ENCODE measurements around the gene EVI5.
"Not testable (repeated sequence)": the region's sequence is repeated elsewhere in the genome, so short reads cannot be mapped to it uniquely, and the experiment has no call there.

EVI5 gene

GRCh38 chr1:92747735-92748134 is 37.2 kb downstream of the EVI5 start:
- DNase-seq (ENCODE audit: low spot score): no peak

GRCh38 chr1:92746255-92746654 is 38.7 kb downstream of the EVI5 start:
- DNase-seq (ENCODE audit: low spot score): not testable (repeated sequence)

GRCh38 chr1:92743221-92743620 is 41.7 kb downstream of the EVI5 start:
- DNase-seq (ENCODE audit: low spot score): no peak

GRCh38 chr1:92739669-92740524 is 45.0 kb downstream of the EVI5 start:
- DNase-seq (ENCODE audit: low spot score): no peak

GRCh38 chr1:92736395-92736794 is 48.5 kb downstream of the EVI5 start:
- DNase-seq (ENCODE audit: low spot score): no peak

GRCh38 chr1:92730476-92730875 is 54.4 kb downstream of the EVI5 start:
- DNase-seq (ENCODE audit: low spot score): no peak

- no peak for DNase-seq (ENCODE audit: low spot score)
Measured at GRCh38 chr1:92728697-92729096, 56.2 kb downstream of the EVI5 start.

GRCh38 chr1:92723713-92724112 is 61.2 kb downstream of the EVI5 start:
- DNase-seq (ENCODE audit: low spot score): not testable (repeated sequence)

GRCh38 chr1:92721886-92722285 is 63.0 kb downstream of the EVI5 start:
- DNase-seq (ENCODE audit: low spot score): no peak

GRCh38 chr1:92721157-92721556 is 63.8 kb downstream of the EVI5 start:
- DNase-seq (ENCODE audit: low spot score): not testable (repeated sequence)

GRCh38 chr1:92715476-92715951 is 69.4 kb downstream of the EVI5 start:
- DNase-seq (ENCODE audit: low spot score): not testable (repeated sequence)

GRCh38 chr1:92713939-92714338 is 71.0 kb downstream of the EVI5 start:
- DNase-seq (ENCODE audit: low spot score): no peak

GRCh38 chr1:92711473-92712165 is 73.3 kb downstream of the EVI5 start:
- DNase-seq (ENCODE audit: low spot score): no peak

- no peak for DNase-seq (ENCODE audit: low spot score)
Measured at GRCh38 chr1:92709738-92710137, 75.2 kb downstream of the EVI5 start.

- DNase-seq (ENCODE audit: low spot score): no peak
Measured at GRCh38 chr1:92708368-92708950, 76.4 kb downstream of the EVI5 start.

- DNase-seq (ENCODE audit: low spot score): no peak
Measured at GRCh38 chr1:92707709-92708108, 77.2 kb downstream of the EVI5 start.

GRCh38 chr1:92707292-92707691 is 77.6 kb downstream of the EVI5 start:
- no peak for DNase-seq (ENCODE audit: low spot score)

GRCh38 chr1:92705446-92705845 is 79.5 kb downstream of the EVI5 start:
- no peak for DNase-seq (ENCODE audit: low spot score)

- no peak for DNase-seq (ENCODE audit: low spot score)
Measured at GRCh38 chr1:92701147-92701546, 83.8 kb downstream of the EVI5 start.

- DNase-seq (ENCODE audit: low spot score): no peak
Measured at GRCh38 chr1:92698932-92699331, 86.0 kb downstream of the EVI5 start.

- no peak for DNase-seq (ENCODE audit: low spot score)
Measured at GRCh38 chr1:92695104-92695503, 89.8 kb downstream of the EVI5 start.

GRCh38 chr1:92691925-92692324 is 93.0 kb downstream of the EVI5 start:
- DNase-seq (ENCODE audit: low spot score): no peak

Measured in CD4-positive, alpha-beta T cell treated with Interleukin-2 at 100 ng/mL for 4 hours (primary cell).